GM12878 (cell line): Measurements from ENCODE around the gene GUCY2F. TPM values are rescaled to one million over a fixed set of nuclear protein-coding genes. Genes with fewer than 3 reads are reported as not detected.

Experiments
- ATAC-seq: fragments of 200-7000 bp; cut with Tn5 transposase; 3 replicates; pipeline ENCODE4 v1.9.1; 2020; ENCODE audit warnings: mild to moderate bottlenecking, moderate library complexity
- BruUV-seq: library from RNA; stranded (reverse); fragments of 400-500 nt; replicated peaks from 2 replicates; lab custom pipeline; 2021; lab: Mats Ljungman, UMichigan
- CTCF ChIA-PET: fragments of 300-600 bp; sonication (Branson Sonifier 250); formaldehyde crosslinking; extraction: SDS; loops from one replicate; lab custom pipeline; 2021; ENCODE audit warnings: inconsistent platforms; lab: Yijun Ruan, JAX
- POLR2A ChIA-PET: fragments of 350-600 bp; formaldehyde crosslinking; extraction: SDS; loops from one replicate; lab custom pipeline; 2021; ENCODE audit warnings: inconsistent platforms; lab: Charles Lee
- RAD21 ChIA-PET: fragments of 300-600 bp; sonication (Branson Sonifier 250); formaldehyde crosslinking; loops from one replicate; lab custom pipeline; 2023; ENCODE audit warnings: antibody characterized with exemption; ENCODE audit not compliant: unreplicated experiment; lab: Charles Lee
- SMC1A ChIA-PET: fragments of 300-600 bp; sonication (Branson Sonifier 250); formaldehyde crosslinking; loops from one replicate; lab custom pipeline; 2023; ENCODE audit not compliant: unreplicated experiment, uncharacterized antibody; lab: Charles Lee
- DNase-seq: peaks from one replicate; pipeline ENCODE4 v3.0.0-alpha.2; 2011; ENCODE audit warnings: low read depth, low spot score
- FAIRE-seq: peaks from 3 replicates; lab custom pipeline; 2011; peaks lifted over from hg19 to GRCh38; lab: Jason Lieb, UNC
- H2AFZ ChIP-seq: 2 replicates; pipeline ENCODE4 v1.6.0; 2011; ENCODE audit warnings: low read depth, low read length, control low read depth; ENCODE audit not compliant: control insufficient read depth
- H3K27ac ChIP-seq: 2 replicates; pipeline ENCODE4 v1.5.1; 2011; ENCODE audit warnings: control low read depth; ENCODE audit not compliant: control insufficient read depth, insufficient read depth
- H3K27me3 ChIP-seq, 2 experiments: replicated peaks in 1 of 2; 2 replicates each; pipeline versions ENCODE4 v1.6.0 to v1.6.1; 2011; ENCODE audit warnings: low read length in 1 of 2; ENCODE audit not compliant: control insufficient read depth in 2 of 2, insufficient read depth in 2 of 2
- H3K36me3 ChIP-seq, 2 experiments: 2 replicates each; pipeline ENCODE4 v1.5.1; 2011; ENCODE audit warnings: low read length in 1 of 2; ENCODE audit not compliant: control insufficient read depth in 2 of 2, insufficient read depth in 2 of 2
- H3K4me1 ChIP-seq: 2 replicates; pipeline ENCODE4 v1.6.1; 2011; ENCODE audit warnings: mild to moderate bottlenecking, low read length, moderate library complexity, mixed read lengths; ENCODE audit not compliant: control insufficient read depth, insufficient read depth
- H3K4me2 ChIP-seq: 2 replicates; pipeline ENCODE4 v1.6.0; 2011; ENCODE audit warnings: control low read depth; ENCODE audit not compliant: control insufficient read depth, insufficient read depth
- H3K4me3 ChIP-seq: fragments of 200-600 bp; sonication (generic); 2 replicates; pipeline ENCODE4 v1.5.1; 2016
- H3K79me2 ChIP-seq: 2 replicates; pipeline ENCODE4 v1.6.0; 2011; ENCODE audit warnings: low read length; ENCODE audit not compliant: control insufficient read depth, insufficient read depth
- H3K9ac ChIP-seq: 2 replicates; pipeline ENCODE4 v1.8.0; 2011; ENCODE audit warnings: low read length, control low read depth, mixed read lengths; ENCODE audit not compliant: control insufficient read depth, insufficient read depth
- H3K9me3 ChIP-seq: replicated peaks from 3 replicates; pipeline ENCODE4 v1.5.1; 2011; ENCODE audit warnings: mild to moderate bottlenecking, low read length; ENCODE audit not compliant: control insufficient read depth, insufficient read depth
- H4K20me1 ChIP-seq: 2 replicates; pipeline ENCODE4 v1.6.0; 2011; ENCODE audit not compliant: control insufficient read depth, insufficient read depth
- CBX3 ChIP-seq: fragments of 200-600 bp; sonication (generic); IDR thresholded peaks from 2 replicates; pipeline ENCODE4 v1.6.1; 2016; ENCODE audit warnings: low read depth, borderline replicate concordance
- CBX5 ChIP-seq: sonication (generic); IDR thresholded peaks from 2 replicates; pipeline ENCODE4 v1.6.1; 2016; ENCODE audit warnings: low read depth, moderate library complexity, mild to moderate bottlenecking, inconsistent platforms
- CHD2 ChIP-seq: IDR thresholded peaks from 2 replicates; pipeline ENCODE4 v1.6.1; 2011; ENCODE audit warnings: low read depth, low read length, improper control_type of control experiment, borderline replicate concordance
- MTA2 ChIP-seq: fragments of 450-650 bp; IDR thresholded peaks from 2 replicates; pipeline ENCODE4 v1.6.1; 2016; ENCODE audit warnings: low read depth, mild to moderate bottlenecking, moderate library complexity
- MYC ChIP-seq: IDR thresholded peaks from 2 replicates; pipeline ENCODE4 v1.6.1; 2011; ENCODE audit warnings: mild to moderate bottlenecking, low read length, moderate library complexity, inconsistent platforms; ENCODE audit not compliant: insufficient read depth, insufficient replicate concordance, insufficient read length, severe bottlenecking
- NFYA ChIP-seq: IDR thresholded peaks from 2 replicates; pipeline ENCODE4 v1.6.1; 2011; ENCODE audit warnings: low read depth, mild to moderate bottlenecking, low read length, improper control_type of control experiment, borderline replicate concordance
- PAX8 ChIP-seq: fragments of 450-650 bp; IDR thresholded peaks from 2 replicates; pipeline ENCODE4 v1.6.1; 2017; ENCODE audit warnings: mild to moderate bottlenecking, moderate library complexity
- POLR2AphosphoS2 ChIP-seq: IDR thresholded peaks from 2 replicates; pipeline ENCODE4 v1.6.1; 2011; ENCODE audit warnings: low read depth, mild to moderate bottlenecking, low read length, improper control_type of control experiment, moderate library complexity
- POLR2AphosphoS5 ChIP-seq: IDR thresholded peaks from 2 replicates; pipeline ENCODE4 v1.6.1; 2011; ENCODE audit warnings: mild to moderate bottlenecking, low read length, inconsistent platforms
- RAD21 ChIP-seq: IDR thresholded peaks from 2 replicates; pipeline ENCODE4 v1.6.1; 2011; ENCODE audit warnings: mild to moderate bottlenecking, low read depth, low read length, moderate library complexity; ENCODE audit not compliant: insufficient read depth
- RB1 ChIP-seq: fragments of 450-650 bp; formaldehyde crosslinking; IDR thresholded peaks from 2 replicates; pipeline ENCODE4 v1.6.1; 2017; ENCODE audit warnings: mild to moderate bottlenecking, borderline replicate concordance
- SIN3A ChIP-seq: IDR thresholded peaks from 2 replicates; pipeline ENCODE4 v1.6.1; 2012; ENCODE audit warnings: low read depth, low read length, improper control_type of control experiment
- TCF3 ChIP-seq: IDR thresholded peaks from 2 replicates; pipeline ENCODE4 v1.6.1; 2012; ENCODE audit warnings: low read depth, mild to moderate bottlenecking, low read length, borderline replicate concordance; ENCODE audit not compliant: insufficient read depth
- ZBED1 ChIP-seq: IDR thresholded peaks from 2 replicates; pipeline ENCODE4 v1.6.1; 2016; ENCODE audit warnings: borderline replicate concordance
- WGBS: methylation state at CpG from one replicate; pipeline ENCODE4 v1.1.6; 2016; ENCODE audit warnings: low lambda C conversion rate; ENCODE audit not compliant: insufficient replicate concordance, insufficient coverage; ENCODE audit errors: missing lambda C conversion rate; 5-methylcytosine and 5-hydroxymethylcytosine counted together
- in situ Hi-C: fragments of 300-500 bp; cut with MboI; formaldehyde crosslinking; loops from 9 replicates; pipeline ENCODE4 v1.14.3; 2018; ENCODE audit warnings: mixed read lengths
- intact Hi-C: fragments of 100-400 bp; cut with micrococcal nuclease; formaldehyde crosslinking; loops from one replicate; pipeline ENCODE4 v1.14.2; 2022; ENCODE audit not compliant: unreplicated experiment
- polyA plus RNA-seq, 11 experiments: library from polyadenylated mRNA; depleted of rRNA in 4 of 11; unstranded in 6 of 11; stranded (reverse) in 5 of 11; fragments of >200 nt; fragmentation: Nextera tagmentation in 4 of 11; fragmentation: Illumina TruSeq in 1 of 11; extraction: Ambion mirVana in 4 of 11; extraction: Trizol in 1 of 11; gene quantifications; 1 replicate in 1 of 11; 2 replicates in 10 of 11; pipeline versions ENCODE4 v1.2.1 to v1.2.3, GENCODE V29; 2011 to 2016; ENCODE audit warnings: inconsistent platforms in 2 of 11, missing spikeins in 2 of 11, low read depth in 1 of 11
- total RNA-seq, 4 experiments: library from RNA; depleted of rRNA in 3 of 4; stranded (reverse); fragments of >200 nt in 3 of 4; fragmentation: Illumina TruSeq in 1 of 4; extraction: Trizol in 1 of 4; gene quantifications; 2 replicates each; pipeline versions ENCODE4 v1.2.1 to v1.2.3, GENCODE V29; 2013 to 2021
- TF ChIP-seq, protein P1 (sequence below): fragments of 450-650 bp; conservative IDR thresholded peaks from 2 replicates; pipeline ENCODE4 v1.6.1; 2017; ENCODE audit warnings: mild to moderate bottlenecking, moderate library complexity

GUCY2F gene
- total and polyA plus RNA-seq, 10 of the 15 experiments (the other 5 are each of a cell fraction or from before 2014, with no cell fraction given), result not detected

DNA sequence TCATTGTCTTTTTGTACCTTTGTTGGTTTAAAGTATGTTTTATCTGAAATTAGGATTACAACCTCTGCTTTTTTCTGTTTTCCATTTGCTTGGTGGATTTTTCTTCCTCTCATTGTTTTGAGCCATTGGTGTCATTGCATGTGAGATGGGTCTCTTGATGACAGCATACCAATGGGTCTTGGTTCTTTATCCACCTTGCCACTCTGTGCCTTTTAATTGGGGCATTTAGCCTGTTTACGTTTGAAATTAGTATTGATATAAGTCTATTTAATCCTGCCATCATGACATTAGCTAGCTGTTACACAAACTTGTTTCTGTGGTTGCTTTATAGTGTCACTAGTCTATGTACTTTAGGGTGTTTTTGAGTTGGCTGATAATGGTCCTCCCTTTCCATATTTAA lies 145.7 kb downstream of the GUCY2F start:
- Histone ChIP-seq H2AFZ (no peak overlapping the region), H3K79me2 (no peaks in the 10 kb centered on the region), H3K36me3 (no peaks in the 10 kb centered on the region), H3K4me1 (no peaks in the 10 kb centered on the region), H3K9me3 (no peaks in the 10 kb centered on the region; the same call in 2 of the 3 replicates), H3K4me2 (no peak overlapping the region), H4K20me1 (no peaks in the 10 kb centered on the region), H3K9ac (no peak overlapping the region), H3K4me3 (no peak overlapping the region), H3K27ac (no peak overlapping the region), H3K27me3 (no peaks in the 10 kb centered on the region)
- 0% methylated on average over 1 of the region's 1 CpG for WGBS
- in situ Hi-C loops (no loop called here), intact Hi-C loops (no loop called here)
- ChIA-PET CTCF (no interaction called here), POLR2A (no interaction called here), RAD21 (no interaction called here), SMC1A (interaction anchor here (1.2 kb wide), 1 partner anchor 23 kb away, joined by 3 read pairs; no protein-coding TSS in a partner anchor)
- TF ChIP-seq CBX3, result no peak
- no peak for TF ChIP-seq RAD21
- TF ChIP-seq CBX5, result no peak
- no peak for TF ChIP-seq ZBED1
- no peak for TF ChIP-seq NFYA
- TF ChIP-seq PAX8, result no peak
- no peak for TF ChIP-seq POLR2AphosphoS2
- TF ChIP-seq SIN3A, result no peak
- no peak for TF ChIP-seq TCF3
- no peak for TF ChIP-seq MTA2
- TF ChIP-seq, protein P1, sequence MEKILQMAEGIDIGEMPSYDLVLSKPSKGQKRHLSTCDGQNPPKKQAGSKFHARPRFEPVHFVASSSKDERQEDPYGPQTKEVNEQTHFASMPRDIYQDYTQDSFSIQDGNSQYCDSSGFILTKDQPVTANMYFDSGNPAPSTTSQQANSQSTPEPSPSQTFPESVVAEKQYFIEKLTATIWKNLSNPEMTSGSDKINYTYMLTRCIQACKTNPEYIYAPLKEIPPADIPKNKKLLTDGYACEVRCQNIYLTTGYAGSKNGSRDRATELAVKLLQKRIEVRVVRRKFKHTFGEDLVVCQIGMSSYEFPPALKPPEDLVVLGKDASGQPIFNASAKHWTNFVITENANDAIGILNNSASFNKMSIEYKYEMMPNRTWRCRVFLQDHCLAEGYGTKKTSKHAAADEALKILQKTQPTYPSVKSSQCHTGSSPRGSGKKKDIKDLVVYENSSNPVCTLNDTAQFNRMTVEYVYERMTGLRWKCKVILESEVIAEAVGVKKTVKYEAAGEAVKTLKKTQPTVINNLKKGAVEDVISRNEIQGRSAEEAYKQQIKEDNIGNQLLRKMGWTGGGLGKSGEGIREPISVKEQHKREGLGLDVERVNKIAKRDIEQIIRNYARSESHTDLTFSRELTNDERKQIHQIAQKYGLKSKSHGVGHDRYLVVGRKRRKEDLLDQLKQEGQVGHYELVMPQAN, result no peak
- TF ChIP-seq POLR2AphosphoS5, result no peak
- TF ChIP-seq MYC, result no peak
- TF ChIP-seq RB1, result no peak
- no peak for TF ChIP-seq CHD2
- DNase-seq (no peak), ATAC-seq (no peak), FAIRE-seq (no peak)
- no TSS peak for BruUV-seq
